GM10266 (cell line): ENCODE measurements around the gene CHST9.

ENCODE experiments used
- DNase-seq: peaks from one replicate; pipeline ENCODE4 v3.0.0; 2012; ENCODE audit errors: extremely low spot score
- TF ChIP-seq, protein P1 (sequence below): IDR thresholded peaks from 2 replicates; pipeline ENCODE4 v1.5.1; 2012; ENCODE audit warnings: mild to moderate bottlenecking, low read depth; ENCODE audit not compliant: control insufficient read depth, insufficient read depth; ENCODE audit errors: missing control alignments

Gene CHST9

DNA sequence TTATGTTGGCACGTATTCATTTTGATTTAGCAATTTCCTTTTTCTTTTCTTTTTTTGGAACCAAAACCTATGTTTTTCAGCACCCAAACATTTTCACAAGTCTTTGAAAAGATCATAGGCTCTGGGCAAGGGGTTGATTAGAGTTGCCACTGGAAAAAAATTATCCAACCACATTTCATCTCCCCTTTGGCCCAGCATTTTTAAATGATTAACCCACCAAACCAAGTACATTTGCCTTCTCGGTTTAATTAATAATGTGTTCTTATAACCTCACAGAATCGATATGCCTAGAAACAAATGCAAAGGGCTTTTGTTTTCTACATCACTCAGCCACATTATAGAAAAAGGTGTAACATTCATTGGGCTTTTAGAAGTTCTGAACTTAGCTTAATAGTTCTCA, 66.1 kb downstream of the CHST9 start:
- TF ChIP-seq, protein P1, sequence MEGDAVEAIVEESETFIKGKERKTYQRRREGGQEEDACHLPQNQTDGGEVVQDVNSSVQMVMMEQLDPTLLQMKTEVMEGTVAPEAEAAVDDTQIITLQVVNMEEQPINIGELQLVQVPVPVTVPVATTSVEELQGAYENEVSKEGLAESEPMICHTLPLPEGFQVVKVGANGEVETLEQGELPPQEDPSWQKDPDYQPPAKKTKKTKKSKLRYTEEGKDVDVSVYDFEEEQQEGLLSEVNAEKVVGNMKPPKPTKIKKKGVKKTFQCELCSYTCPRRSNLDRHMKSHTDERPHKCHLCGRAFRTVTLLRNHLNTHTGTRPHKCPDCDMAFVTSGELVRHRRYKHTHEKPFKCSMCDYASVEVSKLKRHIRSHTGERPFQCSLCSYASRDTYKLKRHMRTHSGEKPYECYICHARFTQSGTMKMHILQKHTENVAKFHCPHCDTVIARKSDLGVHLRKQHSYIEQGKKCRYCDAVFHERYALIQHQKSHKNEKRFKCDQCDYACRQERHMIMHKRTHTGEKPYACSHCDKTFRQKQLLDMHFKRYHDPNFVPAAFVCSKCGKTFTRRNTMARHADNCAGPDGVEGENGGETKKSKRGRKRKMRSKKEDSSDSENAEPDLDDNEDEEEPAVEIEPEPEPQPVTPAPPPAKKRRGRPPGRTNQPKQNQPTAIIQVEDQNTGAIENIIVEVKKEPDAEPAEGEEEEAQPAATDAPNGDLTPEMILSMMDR: no peak
- DNase-seq: no peak

DNA sequence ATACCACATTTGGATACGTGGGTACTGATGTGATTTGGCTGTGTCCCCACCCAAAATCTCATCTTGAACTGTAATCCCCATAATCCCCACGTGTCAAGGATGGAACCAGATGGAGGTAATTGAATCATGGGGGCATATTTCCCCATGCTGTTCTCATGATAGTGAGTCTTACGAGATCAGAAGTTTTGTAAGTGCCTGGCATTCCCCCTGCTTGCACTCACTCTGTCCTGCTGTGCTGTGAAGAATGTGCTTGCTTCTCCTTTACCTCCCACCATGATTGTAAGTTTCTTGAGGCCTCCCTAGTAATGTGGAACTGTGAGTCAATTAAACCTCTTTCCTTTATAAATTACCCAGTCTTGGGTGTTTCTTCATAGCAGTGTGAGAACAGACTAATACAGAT, 70.3 kb downstream of the CHST9 start:
- no peak for DNase-seq
- TF ChIP-seq, protein P1: no peak

DNA sequence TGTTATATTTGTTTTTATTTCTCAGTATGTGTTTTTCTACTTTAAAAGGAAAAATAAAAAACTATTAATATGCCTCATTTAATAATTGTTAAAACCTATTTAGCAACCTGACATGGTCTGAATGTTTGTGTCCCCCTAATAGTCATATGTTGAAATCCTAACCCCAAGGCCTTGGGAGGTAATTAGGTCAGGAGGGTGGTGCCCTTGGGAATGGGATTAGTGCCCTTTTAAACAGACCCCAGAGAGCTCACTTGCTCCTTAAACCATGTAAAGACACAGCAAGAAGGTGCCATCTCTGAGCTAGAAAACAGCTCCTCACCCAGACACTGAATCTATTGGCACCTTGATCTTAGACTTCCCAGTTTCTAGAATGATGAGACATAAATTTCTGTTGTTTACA, 71.8 kb downstream of the CHST9 start:
- no peak for DNase-seq
- TF ChIP-seq, protein P1: no peak

DNA sequence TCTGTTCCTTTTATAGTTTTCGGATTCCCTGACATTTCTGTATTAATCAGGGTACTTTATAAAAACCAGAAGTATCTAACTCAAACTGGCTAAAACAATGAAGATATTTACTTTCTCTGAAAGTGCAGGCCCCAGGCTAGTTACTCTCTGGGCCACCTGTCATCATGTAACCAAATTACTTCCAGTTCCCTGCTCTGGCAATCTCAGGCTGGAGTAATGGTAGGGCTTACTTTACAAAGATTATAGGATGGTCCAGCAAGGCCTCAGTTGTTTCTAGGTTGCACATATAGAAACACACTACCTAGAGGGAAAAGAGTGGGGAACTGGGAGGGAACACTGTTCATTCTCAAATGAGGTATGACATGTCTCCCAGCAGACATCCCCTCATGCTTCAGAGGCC, 74.8 kb downstream of the CHST9 start:
- TF ChIP-seq, protein P1: no peak
- DNase-seq: no peak

GRCh38 chr18:27109451-27109850, 75.7 kb downstream of the CHST9 start:
- TF ChIP-seq, protein P1: no peak
- DNase-seq: no peak

GRCh38 chr18:27108842-27109241, 76.3 kb downstream of the CHST9 start:
- DNase-seq: no peak
- TF ChIP-seq, protein P1: no peak

DNA sequence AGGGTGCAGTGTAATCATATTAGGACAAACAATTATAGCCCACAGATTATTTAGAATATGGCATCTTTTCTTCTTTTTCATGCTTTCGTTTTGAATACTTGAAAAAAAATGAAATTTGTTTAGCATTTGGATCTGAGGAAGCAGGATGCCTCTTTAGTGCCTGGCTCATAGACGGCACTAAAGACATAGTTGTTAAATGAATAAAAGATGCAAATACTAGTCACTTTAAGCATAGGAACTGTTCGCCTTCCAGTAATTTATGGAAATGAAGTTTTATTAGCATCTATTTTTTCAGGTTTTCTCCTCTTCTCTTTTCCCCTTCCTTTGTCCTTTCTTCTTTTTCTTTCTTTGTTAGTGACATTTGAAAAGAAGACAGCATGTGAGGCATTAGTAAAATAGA, 80.4 kb downstream of the CHST9 start:
- TF ChIP-seq, protein P1: no peak
- no peak for DNase-seq
